GM19239 (cell line): Measurements from ENCODE around the gene FOS.

Source experiments
- DNase-seq: peaks from one replicate; pipeline ENCODE4 v3.0.0; 2011; ENCODE audit warnings: low spot score; ENCODE audit not compliant: insufficient read length
- FAIRE-seq: peaks from 2 replicates; lab custom pipeline; 2011; peaks lifted over from hg19 to GRCh38; lab: Jason Lieb, UNC

The FOS gene

DNA sequence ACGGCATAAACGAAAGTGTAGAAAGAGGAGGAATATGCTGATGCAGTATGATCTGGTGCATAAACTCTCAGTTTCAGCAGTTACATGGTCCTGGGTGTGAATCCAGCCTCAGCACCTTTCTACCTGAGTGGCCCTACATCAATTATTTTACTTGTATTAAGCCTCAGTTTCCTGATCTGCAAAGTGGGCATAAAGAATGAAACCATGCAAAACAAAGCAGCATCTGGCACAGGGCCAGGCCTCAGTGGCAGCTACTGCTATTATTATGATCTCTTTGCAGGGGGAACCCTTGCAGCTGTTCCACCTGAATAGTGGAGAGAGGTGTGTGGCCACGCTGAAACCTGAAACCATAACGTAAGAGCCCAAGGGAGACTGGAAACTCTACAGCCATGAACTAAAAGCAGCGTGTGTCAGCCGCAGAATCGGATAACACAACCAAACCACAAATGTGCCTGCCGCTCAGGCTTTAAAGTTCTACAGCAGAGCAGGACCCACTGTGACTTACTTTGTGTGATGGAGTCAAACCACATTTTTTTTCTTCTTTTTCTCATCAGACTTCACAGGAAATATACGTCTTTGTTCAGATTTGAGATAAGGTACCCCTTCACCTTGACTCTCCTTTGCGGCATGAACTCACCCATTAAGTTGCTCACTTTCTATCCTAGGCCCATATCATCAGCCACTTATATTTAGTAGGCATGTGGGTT lies 29.2 kb upstream of the FOS start:
- FAIRE-seq (peak; percentile 99), DNase-seq (peak; percentile 70)

- DNase-seq (no peak), FAIRE-seq (no peak)
These were observed 28.7 kb upstream of the FOS start for GRCh38 chr14:75249958-75250336.

- no peak for DNase-seq
- FAIRE-seq = no peak
These were observed 27.8 kb upstream of the FOS start for GRCh38 chr14:75250800-75251199.

DNA sequence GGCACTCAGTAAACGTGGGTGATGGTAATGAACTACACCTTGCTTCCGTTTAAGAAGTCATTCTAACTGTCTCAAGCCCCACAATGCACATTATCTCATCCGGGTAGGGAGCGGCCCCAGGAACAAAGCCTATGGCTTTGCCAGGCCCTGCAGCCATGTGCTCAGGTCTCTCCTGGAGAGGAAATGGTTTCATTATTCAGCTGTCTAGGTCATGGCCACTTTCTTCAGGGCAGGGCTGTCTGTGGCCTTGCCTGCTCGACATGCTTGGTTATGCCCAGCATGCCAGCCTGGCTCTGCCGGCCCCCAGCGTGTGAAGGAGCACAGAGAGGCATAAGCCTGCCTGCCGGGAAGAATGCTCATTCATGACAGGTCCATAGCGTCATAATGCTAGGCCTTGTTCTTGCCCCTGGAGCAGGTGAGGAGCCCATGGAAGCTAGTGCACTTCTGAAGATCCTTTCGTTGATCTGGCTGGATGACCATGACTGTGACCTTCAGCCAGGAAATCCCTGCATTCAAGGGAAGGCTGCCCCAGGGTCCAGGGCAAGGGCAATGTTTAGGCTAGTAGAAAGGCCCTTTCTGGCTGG lies 26.3 kb upstream of the FOS start:
- DNase-seq (no peak), FAIRE-seq (no peak)

DNA sequence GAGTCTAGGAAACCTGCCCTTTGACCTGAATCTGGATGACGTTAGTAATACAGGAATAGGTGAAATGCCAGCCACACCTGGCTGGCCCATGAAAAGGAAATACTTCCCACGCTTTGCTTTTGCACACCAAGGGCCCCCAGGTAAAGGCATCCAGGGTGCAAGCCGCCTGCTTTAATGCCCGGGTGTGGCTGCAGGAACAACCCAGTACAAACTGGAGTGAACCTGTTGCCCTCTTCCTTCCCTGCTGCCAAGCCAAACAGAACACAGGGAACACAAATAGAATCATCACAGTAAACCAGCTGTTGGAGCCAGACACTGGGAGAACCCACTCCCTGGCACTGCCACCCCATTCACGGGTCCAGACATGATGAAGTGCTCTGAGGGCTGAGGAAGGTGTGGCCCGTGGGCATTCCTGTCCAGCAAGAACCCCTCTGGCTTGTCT lies 24.2 kb upstream of the FOS start:
- FAIRE-seq (no peak), DNase-seq (no peak)

GRCh38 chr14:75254901-75255584 lies 23.6 kb upstream of the FOS start:
- DNase-seq = no peak
- FAIRE-seq = no peak

GRCh38 chr14:75258079-75258802 lies 20.4 kb upstream of the FOS start:
- FAIRE-seq = no peak

GRCh38 chr14:75258803-75259509 lies 19.7 kb upstream of the FOS start:
- no peak for DNase-seq
- FAIRE-seq = peak; percentile 97

More at GRCh38 chr14:75258079-75258802, 20.4 kb upstream of the FOS start:
- no peak for DNase-seq

DNA sequence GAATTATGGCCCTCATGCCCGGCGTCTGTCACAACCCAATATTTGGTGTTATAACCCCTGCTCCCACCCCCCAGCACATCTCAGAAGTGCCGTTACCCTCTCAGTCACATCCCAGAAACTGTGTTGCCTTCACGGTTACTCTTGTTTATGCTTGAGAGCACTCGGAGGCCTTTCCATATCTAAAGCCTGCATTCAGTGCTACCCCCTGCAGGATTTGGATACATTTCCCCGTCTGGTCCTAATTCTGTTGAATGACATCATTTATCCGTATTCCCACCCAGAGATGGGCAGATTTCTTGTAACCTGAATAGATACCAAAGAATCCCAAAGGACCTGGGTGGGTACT lies 19.1 kb upstream of the FOS start:
- FAIRE-seq = no peak
- DNase-seq = no peak

- no peak for DNase-seq
- no peak for FAIRE-seq
These were observed 18.4 kb upstream of the FOS start for GRCh38 chr14:75260025-75260763.

GRCh38 chr14:75261820-75262219 lies 16.8 kb upstream of the FOS start:
- no peak for FAIRE-seq
- DNase-seq = no peak

- FAIRE-seq (no peak), DNase-seq (no peak)
These were observed 16.0 kb upstream of the FOS start for GRCh38 chr14:75262641-75263040.

GRCh38 chr14:75264036-75264435 lies 14.6 kb upstream of the FOS start:
- FAIRE-seq (no peak), DNase-seq (no peak)

GRCh38 chr14:75267141-75267721 lies 11.4 kb upstream of the FOS start:
- DNase-seq = no peak
- FAIRE-seq = no peak

- no peak for DNase-seq
- FAIRE-seq = no peak
These were observed 9.7 kb upstream of the FOS start for GRCh38 chr14:75268633-75269550.

DNA sequence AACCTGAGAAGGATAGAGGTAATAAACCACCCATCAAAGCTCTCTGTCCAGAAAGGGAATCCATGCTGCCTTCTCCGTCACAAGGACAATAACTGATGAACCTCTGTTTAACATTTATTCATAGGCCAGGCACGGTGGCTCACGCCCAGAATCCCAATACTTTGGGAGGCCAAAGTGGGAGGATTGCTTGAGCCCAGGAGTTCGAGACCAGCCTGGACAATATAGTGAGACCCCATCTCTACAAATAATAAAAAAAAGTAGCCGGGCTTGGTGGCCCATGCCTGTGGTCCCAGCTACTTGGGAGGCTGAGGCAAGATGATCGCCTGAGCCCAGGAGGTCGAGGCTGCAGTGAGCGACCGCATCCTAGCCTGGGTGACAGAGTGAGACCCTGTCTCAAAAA lies 7.1 kb upstream of the FOS start:
- DNase-seq = no peak
- FAIRE-seq = no peak

GRCh38 chr14:75273272-75274049 lies 5.2 kb upstream of the FOS start:
- FAIRE-seq = no peak
- no peak for DNase-seq
